ENCODE data around the gene IREB2. TPM values are rescaled to one million over a fixed set of nuclear protein-coding genes. Genes with fewer than 3 reads are reported as not detected.

IREB2 gene
- total RNA-seq, 2 experiments from 2014 or later = 27.1 to 77.6 TPM

DNA sequence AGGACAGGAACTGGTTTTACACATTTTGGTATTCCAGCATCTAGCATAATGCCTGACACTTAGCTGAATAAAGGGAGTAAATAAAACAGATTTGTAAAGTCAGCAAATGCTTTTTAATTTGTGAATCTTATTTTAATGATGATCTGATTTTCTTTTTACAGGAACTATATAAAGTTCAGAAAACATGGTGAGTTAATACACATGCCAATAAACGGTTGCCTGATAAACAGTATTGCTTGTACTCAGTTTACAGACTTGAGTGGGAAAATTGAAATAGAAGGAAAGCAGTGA lies 103.7 kb downstream of the IREB2 start:
- peak overlapping the region; percentile 53 for H3K27ac ChIP-seq (ENCODE audit: low read depth, low read length, poor library complexity, severe bottlenecking)
- TF ChIP-seq CTCF (conservative IDR thresholded peaks at IDR 0.05; ENCODE audit: low read length) = no peak
- TF ChIP-seq EZH2phosphoT487 (IDR thresholded peaks at IDR 0.05; ENCODE audit: borderline replicate concordance, low read depth, low read length) = no peak
- ChIA-PET POLR2A (interaction anchor here (1.0 to 2.2 kb wide), 4 partner anchors 11 to 242 kb away, joined by 3 to 13 read pairs (median 6); partner anchors contain the start of gene SKIC8), CTCF (ENCODE audit: unreplicated experiment) (no interaction called here)
- H4K20me1 ChIP-seq (ENCODE audit: insufficient read depth, low read length) = peaks cover 14% of the 10 kb centered on the region; the same call in 1 of the 2 replicates
- H3K4me2 ChIP-seq (ENCODE audit: low read length) = peak overlapping the region; percentile 93
- no peaks in the 10 kb centered on the region for H3K9me3 ChIP-seq (ENCODE audit: low read length)
- DNase-seq (ENCODE audit: low spot score) = no peak
- intact Hi-C loops (cut with micrococcal nuclease; ENCODE audit: unreplicated experiment) = loop anchor here (2.0 kb wide), 1 partner anchor 23 kb away; the partner anchor contains the start of gene CHRNA5
- peaks cover 17% of the 10 kb centered on the region for H3K4me1 ChIP-seq (ENCODE audit: insufficient read depth, low read length, poor library complexity, severe bottlenecking)
- H2AFZ ChIP-seq (ENCODE audit: low read length) = no peak overlapping the region
- H3K36me3 ChIP-seq (ENCODE audit: insufficient read depth, low read length) = peaks cover 50% of the 10 kb centered on the region
- H3K79me2 ChIP-seq (ENCODE audit: insufficient read depth, low read depth, low read length) = peaks cover 32% of the 10 kb centered on the region
- BruUV-seq (replicated peaks) = TSS peak; percentile 63
- peak overlapping the region; percentile 80 for H3K4me3 ChIP-seq (ENCODE audit: low read depth, low read length, poor library complexity, severe bottlenecking)
- H3K9me2 ChIP-seq (ENCODE audit: insufficient read depth, low read length) = no peaks in the 10 kb centered on the region

GRCh38 chr15:78542647-78543046 lies 104.6 kb downstream of the IREB2 start:
- H3K9me2 ChIP-seq (ENCODE audit: insufficient read depth, low read length) = no peaks in the 10 kb centered on the region
- H3K4me3 ChIP-seq (ENCODE audit: low read depth, low read length, poor library complexity, severe bottlenecking) = peak overlapping the region; percentile 80
- TF ChIP-seq EZH2phosphoT487 (IDR thresholded peaks at IDR 0.05; ENCODE audit: borderline replicate concordance, low read depth, low read length) (no peak), CTCF (conservative IDR thresholded peaks at IDR 0.05; ENCODE audit: low read length) (no peak)
- H3K36me3 ChIP-seq (ENCODE audit: insufficient read depth, low read length) = peaks cover 60% of the 10 kb centered on the region
- H3K9me3 ChIP-seq (ENCODE audit: low read length) = no peaks in the 10 kb centered on the region
- H4K20me1 ChIP-seq (ENCODE audit: insufficient read depth, low read length) = peaks cover 14% of the 10 kb centered on the region; the same call in 1 of the 2 replicates
- no peak overlapping the region for H2AFZ ChIP-seq (ENCODE audit: low read length)
- peak overlapping the region; percentile 93; the same call in 1 of the 2 replicates for H3K4me2 ChIP-seq (ENCODE audit: low read length)
- peaks cover 32% of the 10 kb centered on the region for H3K79me2 ChIP-seq (ENCODE audit: insufficient read depth, low read depth, low read length)
- no peak for DNase-seq (ENCODE audit: low spot score)
- no TSS peak for BruUV-seq (replicated peaks)
- H3K4me1 ChIP-seq (ENCODE audit: insufficient read depth, low read length, poor library complexity, severe bottlenecking) = peaks cover 17% of the 10 kb centered on the region
- ChIA-PET POLR2A (interaction anchor here (0.7 to 1.5 kb wide), 2 partner anchors 23 to 243 kb away, joined by 3 to 4 read pairs; partner anchors contain the start of gene SKIC8), CTCF (ENCODE audit: unreplicated experiment) (no interaction called here)
- H3K27ac ChIP-seq (ENCODE audit: low read depth, low read length, poor library complexity, severe bottlenecking) = no peak overlapping the region
- intact Hi-C loops (cut with micrococcal nuclease; ENCODE audit: unreplicated experiment) = no loop called here

GRCh38 chr15:78550194-78550593 lies 112.2 kb downstream of the IREB2 start:
- Histone ChIP-seq H4K20me1 (ENCODE audit: insufficient read depth, low read length) (no peaks in the 10 kb centered on the region; the same call in 1 of the 2 replicates), H3K4me1 (ENCODE audit: insufficient read depth, low read length, poor library complexity, severe bottlenecking) (no peaks in the 10 kb centered on the region), H2AFZ (ENCODE audit: low read length) (no peak overlapping the region), H3K36me3 (ENCODE audit: insufficient read depth, low read length) (peaks cover 62% of the 10 kb centered on the region), H3K9me3 (ENCODE audit: low read length) (no peaks in the 10 kb centered on the region), H3K27ac (ENCODE audit: low read depth, low read length, poor library complexity, severe bottlenecking) (no peak overlapping the region), H3K4me3 (ENCODE audit: low read depth, low read length, poor library complexity, severe bottlenecking) (no peak overlapping the region), H3K4me2 (ENCODE audit: low read length) (no peak overlapping the region), H3K9me2 (ENCODE audit: insufficient read depth, low read length) (no peaks in the 10 kb centered on the region), H3K79me2 (ENCODE audit: insufficient read depth, low read depth, low read length) (no peaks in the 10 kb centered on the region)
- ChIA-PET POLR2A (interaction anchor here (0.5 kb wide), 1 partner anchor 163 kb away, joined by 3 read pairs; no protein-coding TSS in a partner anchor), CTCF (ENCODE audit: unreplicated experiment) (no interaction called here)
- intact Hi-C loops (cut with micrococcal nuclease; ENCODE audit: unreplicated experiment) = no loop called here
- TF ChIP-seq EZH2phosphoT487 (IDR thresholded peaks at IDR 0.05; ENCODE audit: borderline replicate concordance, low read depth, low read length) (no peak), CTCF (conservative IDR thresholded peaks at IDR 0.05; ENCODE audit: low read length) (no peak)
- no TSS peak for BruUV-seq (replicated peaks)
- no peak for DNase-seq (ENCODE audit: low spot score)

All from OCI-LY7 (cell line).